Hepatocyte (in vitro differentiated cells): ENCODE data around the gene CDO1. TPM values are rescaled to one million over a fixed set of nuclear protein-coding genes. Genes with fewer than 3 reads are reported as not detected.

Experiments used
- DNase-seq: peaks from one replicate; pipeline ENCODE4 v3.0.0-alpha.2; 2016; ENCODE audit warnings: low spot score
- H2AFZ ChIP-seq: fragments of 200-600 bp; sonication (generic); 2 replicates; pipeline ENCODE4 v1.6.0; 2016; ENCODE audit warnings: antibody characterized with exemption, mild to moderate bottlenecking
- H3K27ac ChIP-seq: fragments of 200-600 bp; sonication (generic); 2 replicates; pipeline ENCODE4 v1.5.1; 2016; ENCODE audit warnings: mild to moderate bottlenecking
- H3K27me3 ChIP-seq: fragments of 200-600 bp; sonication (generic); 2 replicates; pipeline ENCODE4 v1.6.1; 2016
- H3K36me3 ChIP-seq: fragments of 200-600 bp; sonication (generic); replicated peaks from 2 replicates; pipeline ENCODE4 v1.5.1; 2016; ENCODE audit warnings: low read depth; ENCODE audit not compliant: insufficient read depth
- H3K4me1 ChIP-seq: fragments of 200-600 bp; sonication (generic); 2 replicates; pipeline ENCODE4 v1.5.1; 2016; ENCODE audit warnings: mild to moderate bottlenecking, moderate library complexity; ENCODE audit not compliant: insufficient read depth
- H3K4me2 ChIP-seq: fragments of 200-600 bp; sonication (generic); 2 replicates; pipeline ENCODE4 v1.6.0; 2016
- H3K4me3 ChIP-seq: fragments of 200-600 bp; sonication (generic); 2 replicates; pipeline ENCODE4 v1.5.1; 2016; ENCODE audit warnings: mild to moderate bottlenecking
- H3K79me2 ChIP-seq: fragments of 200-600 bp; sonication (generic); 2 replicates; pipeline ENCODE4 v1.6.0; 2017; ENCODE audit warnings: mild to moderate bottlenecking
- H3K9me2 ChIP-seq: fragments of 200-600 bp; sonication (generic); replicated peaks from 2 replicates; pipeline ENCODE4 v1.6.0; 2017; ENCODE audit warnings: mild to moderate bottlenecking; ENCODE audit not compliant: insufficient read depth
- H3K9me3 ChIP-seq: fragments of 200-600 bp; sonication (generic); 2 replicates; pipeline ENCODE4 v1.5.1; 2016; ENCODE audit warnings: low read depth, mild to moderate bottlenecking
- H4K20me1 ChIP-seq: fragments of 200-600 bp; sonication (generic); 2 replicates; pipeline ENCODE4 v1.6.0; 2016; ENCODE audit warnings: mild to moderate bottlenecking; ENCODE audit not compliant: insufficient read depth, poor library complexity, severe bottlenecking
- CTCF ChIP-seq: fragments of 200-600 bp; sonication (generic); IDR thresholded peaks from 2 replicates; pipeline ENCODE4 v1.5.1; 2016; ENCODE audit warnings: antibody characterized with exemption, mild to moderate bottlenecking; ENCODE audit not compliant: poor library complexity
- EZH2 ChIP-seq: fragments of 200-600 bp; sonication (generic); IDR thresholded peaks from 2 replicates; pipeline ENCODE4 v1.6.1; 2016; ENCODE audit warnings: antibody characterized with exemption, mild to moderate bottlenecking, borderline replicate concordance
- EZH2phosphoT487 ChIP-seq: fragments of 200-600 bp; sonication (generic); IDR thresholded peaks from one replicate; pipeline ENCODE4 v1.6.1; 2018; ENCODE audit warnings: antibody characterized with exemption, mild to moderate bottlenecking, low read depth, moderate library complexity; ENCODE audit not compliant: unreplicated experiment, severe bottlenecking
- WGBS: methylation state at CpG from one replicate; pipeline ENCODE4 v1.1.6; 2016; ENCODE audit warnings: low lambda C conversion rate; ENCODE audit errors: missing lambda C conversion rate; 5-methylcytosine and 5-hydroxymethylcytosine counted together
- polyA plus RNA-seq: library from polyadenylated mRNA; unstranded; fragments of >200 nt; fragmentation: Nextera tagmentation; extraction: Ambion mirVana; gene quantifications from 2 replicates; pipeline ENCODE4 v1.2.1, GENCODE V29; 2016
- total RNA-seq: library from RNA; depleted of rRNA; stranded (reverse); fragments of >200 nt; gene quantifications from 2 replicates; pipeline ENCODE4 v1.2.3, GENCODE V29; 2014

Gene CDO1
- total and polyA plus RNA-seq, 2 experiments from 2014 or later = 17.5 to 29.8 TPM

GRCh38 chr5:115807654-115808052 lies 8.8 kb downstream of the CDO1 start:
- Histone ChIP-seq H3K4me1 (peaks cover 3% of the 10 kb centered on the region), H2AFZ (no peak overlapping the region), H3K4me2 (peak overlapping the region; percentile 40), H3K36me3 (no peaks in the 10 kb centered on the region), H3K27ac (peak overlapping the region; percentile 43), H3K27me3 (no peaks in the 10 kb centered on the region), H3K79me2 (no peaks in the 10 kb centered on the region), H3K9me2 (no peaks in the 10 kb centered on the region), H3K4me3 (no peak overlapping the region), H3K9me3 (no peaks in the 10 kb centered on the region), H4K20me1 (no peaks in the 10 kb centered on the region)
- TF ChIP-seq EZH2phosphoT487 (no peak), EZH2 (no peak), CTCF (no peak)
- 92% methylated on average over 2 of the region's 2 CpGs for WGBS
- no peak for DNase-seq

DNA sequence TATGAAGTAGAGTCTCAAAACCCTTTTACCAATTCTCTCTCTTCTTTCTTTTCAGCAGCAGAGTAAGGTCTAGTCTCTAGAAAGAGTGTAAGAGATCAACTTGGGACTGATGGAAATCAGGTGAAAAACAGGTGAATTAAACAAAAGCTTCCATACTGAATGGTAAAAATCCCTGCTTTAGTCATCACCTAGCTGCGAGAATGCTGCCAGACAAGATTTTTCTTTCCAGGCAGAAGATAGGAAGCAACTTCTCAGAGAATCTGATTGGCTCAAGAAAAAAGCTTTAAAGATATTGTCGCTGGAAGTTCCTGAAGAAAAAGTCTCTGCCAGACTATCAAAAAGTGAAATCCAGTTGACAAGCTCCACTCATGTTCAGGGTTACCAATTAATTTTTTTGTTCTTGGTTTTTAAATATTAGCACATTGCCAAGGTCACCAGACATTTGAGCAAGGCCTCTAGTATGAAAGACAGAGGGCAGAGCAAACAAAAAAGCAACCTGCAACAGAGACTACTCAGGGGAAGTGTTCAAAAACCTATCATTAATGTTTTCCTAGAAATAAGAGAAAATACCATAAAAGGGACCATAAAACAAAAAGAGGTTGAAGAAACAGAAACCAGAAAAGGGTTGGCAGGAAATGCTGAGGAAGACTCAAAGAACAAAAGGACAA lies 9.3 kb downstream of the CDO1 start:
- 47% methylated on average over 2 of the region's 2 CpGs for WGBS
- peak overlapping the region; percentile 40 for H3K4me2 ChIP-seq
- H3K36me3 ChIP-seq = no peaks in the 10 kb centered on the region
- H4K20me1 ChIP-seq = no peaks in the 10 kb centered on the region
- no peaks in the 10 kb centered on the region for H3K9me2 ChIP-seq
- TF ChIP-seq EZH2phosphoT487 (no peak), EZH2 (no peak), CTCF (no peak)
- H3K4me1 ChIP-seq = peaks cover 3% of the 10 kb centered on the region
- no peaks in the 10 kb centered on the region for H3K9me3 ChIP-seq
- peak; percentile 12 for DNase-seq
- H3K4me3 ChIP-seq = no peak overlapping the region
- H3K27ac ChIP-seq = peak overlapping the region; percentile 43
- no peaks in the 10 kb centered on the region for H3K79me2 ChIP-seq
- no peaks in the 10 kb centered on the region for H3K27me3 ChIP-seq
- H2AFZ ChIP-seq = no peak overlapping the region

- 42% methylated on average over 1 of the region's 1 CpG for WGBS
Measured at GRCh38 chr5:115801984-115802383, 14.5 kb downstream of the CDO1 start.

More at GRCh38 chr5:115801984-115802383, 14.5 kb downstream of the CDO1 start:
- Histone ChIP-seq H3K27me3 (no peaks in the 10 kb centered on the region), H3K4me2 (no peak overlapping the region), H3K4me3 (no peak overlapping the region), H3K79me2 (no peaks in the 10 kb centered on the region), H4K20me1 (no peaks in the 10 kb centered on the region), H3K9me3 (no peaks in the 10 kb centered on the region), H3K9me2 (no peaks in the 10 kb centered on the region), H2AFZ (no peak overlapping the region), H3K4me1 (no peaks in the 10 kb centered on the region), H3K27ac (no peak overlapping the region), H3K36me3 (no peaks in the 10 kb centered on the region)
- TF ChIP-seq EZH2 = no peak
- no peak for TF ChIP-seq CTCF
- TF ChIP-seq EZH2phosphoT487 = no peak
- DNase-seq = no peak
